Spleen (tissue), 7 donors: ENCODE measurements around the gene CCNE1.
"Not testable (repeated sequence)": the region's sequence is repeated elsewhere in the genome, so short reads cannot be mapped to it uniquely, and the experiment has no call there.

Experiments
- POLR2A ChIP-seq, 3 donors: fragments of 450-650 bp; IDR thresholded peaks; one replicate each; pipeline ENCODE4 v1.5.1; 2017; ENCODE audit warnings: antibody characterized with exemption in 3 of 3, mild to moderate bottlenecking in 1 of 3
- POLR2AphosphoS5 ChIP-seq, 3 donors: sonication (generic); formaldehyde crosslinking; IDR thresholded peaks; one replicate each; pipeline ENCODE4 v1.5.1; 2017; ENCODE audit warnings: antibody characterized with exemption in 3 of 3
- TF ChIP-seq, protein P1 (sequence below), 11 experiments: fragments of 200-600 bp in 7 of 11; fragments of 450-650 bp in 4 of 11; sonication (generic) in 4 of 11; IDR thresholded peaks in 8 of 11; conservative IDR thresholded peaks in 3 of 11; 1 replicate in 7 of 11; 2 replicates in 4 of 11; pipeline versions ENCODE4 v1.4.0 to v1.8.0; 2016 to 2021; ENCODE audit warnings: antibody characterized with exemption in 11 of 11, inconsistent platforms in 4 of 11, mild to moderate bottlenecking in 1 of 11
- donor health status: DM: no; HTN: no; CAD: no; lungs with moderate emphysema.
- donor health status: DM: no; HTN: no; CAD: no.
- donor health status: DM: no; HTN: no; CAD: no.

DNA sequence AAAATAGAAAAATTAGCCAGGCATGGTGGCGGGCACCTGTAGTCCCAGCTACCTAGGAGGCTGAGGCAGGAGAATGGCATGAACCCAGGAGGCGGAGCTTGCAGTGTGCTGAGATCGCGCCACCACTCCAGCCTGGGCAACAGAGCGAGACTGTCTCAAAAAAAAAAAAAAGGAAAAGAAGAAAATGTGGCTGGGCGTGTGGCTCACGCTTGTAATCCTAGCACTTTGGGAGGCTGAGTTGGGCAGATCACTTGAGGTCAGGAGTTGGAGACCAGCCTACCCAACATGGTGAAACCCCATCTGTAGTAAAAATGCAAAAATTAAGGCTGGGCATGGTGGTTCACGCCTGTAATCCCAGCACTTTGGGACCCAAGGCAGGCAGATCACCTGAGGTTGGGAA lies 13.5 kb downstream of the CCNE1 start:
- TF ChIP-seq, protein P1, sequence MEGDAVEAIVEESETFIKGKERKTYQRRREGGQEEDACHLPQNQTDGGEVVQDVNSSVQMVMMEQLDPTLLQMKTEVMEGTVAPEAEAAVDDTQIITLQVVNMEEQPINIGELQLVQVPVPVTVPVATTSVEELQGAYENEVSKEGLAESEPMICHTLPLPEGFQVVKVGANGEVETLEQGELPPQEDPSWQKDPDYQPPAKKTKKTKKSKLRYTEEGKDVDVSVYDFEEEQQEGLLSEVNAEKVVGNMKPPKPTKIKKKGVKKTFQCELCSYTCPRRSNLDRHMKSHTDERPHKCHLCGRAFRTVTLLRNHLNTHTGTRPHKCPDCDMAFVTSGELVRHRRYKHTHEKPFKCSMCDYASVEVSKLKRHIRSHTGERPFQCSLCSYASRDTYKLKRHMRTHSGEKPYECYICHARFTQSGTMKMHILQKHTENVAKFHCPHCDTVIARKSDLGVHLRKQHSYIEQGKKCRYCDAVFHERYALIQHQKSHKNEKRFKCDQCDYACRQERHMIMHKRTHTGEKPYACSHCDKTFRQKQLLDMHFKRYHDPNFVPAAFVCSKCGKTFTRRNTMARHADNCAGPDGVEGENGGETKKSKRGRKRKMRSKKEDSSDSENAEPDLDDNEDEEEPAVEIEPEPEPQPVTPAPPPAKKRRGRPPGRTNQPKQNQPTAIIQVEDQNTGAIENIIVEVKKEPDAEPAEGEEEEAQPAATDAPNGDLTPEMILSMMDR (IDR thresholded peaks at IDR 0.05 in 8 of 11, conservative IDR thresholded peaks at IDR 0.05 in 3 of 11) = not testable (repeated sequence)
- TF ChIP-seq POLR2A, POLR2AphosphoS5 (IDR thresholded peaks at IDR 0.05): not testable (repeated sequence)
